Tibial artery (tissue), 4 donors: Measurements from ENCODE around the gene SLC50A1.

ENCODE experiments used
- DNase-seq, 2 donors: peaks; one replicate each; pipeline ENCODE4 v3.0.0-alpha.2; 2019
- H3K27ac ChIP-seq, 2 donors: fragments of 200-600 bp; sonication (generic) in 1 of 2; 1 replicate in 1 of 2; 2 replicates in 1 of 2; pipeline ENCODE4 v1.5.1; 2018 to 2019; ENCODE audit warnings: mild to moderate bottlenecking in 1 of 2
- H3K27me3 ChIP-seq, 2 donors: fragments of 200-600 bp; sonication (generic) in 1 of 2; one replicate each; pipeline versions ENCODE4 v1.5.1 to v1.6.0; 2016 to 2019
- H3K36me3 ChIP-seq, 3 donors: fragments of 200-600 bp; sonication (generic) in 2 of 3; one replicate each; pipeline ENCODE4 v1.5.1; 2016 to 2019; ENCODE audit warnings: mild to moderate bottlenecking in 2 of 3
- H3K4me1 ChIP-seq, 4 donors: fragments of 200-600 bp; sonication (generic) in 2 of 4; 1 replicate in 3 of 4; 2 replicates in 1 of 4; pipeline ENCODE4 v1.5.1; 2016 to 2019
- H3K4me3 ChIP-seq, 2 donors: fragments of 200-600 bp; sonication (generic) in 1 of 2; 1 replicate in 1 of 2; 2 replicates in 1 of 2; pipeline ENCODE4 v1.5.1; 2018 to 2019; ENCODE audit warnings: mild to moderate bottlenecking in 2 of 2
- H3K9me3 ChIP-seq, 3 donors: fragments of 200-600 bp; sonication (generic) in 1 of 3; one replicate each; pipeline ENCODE4 v1.5.1; 2016 to 2019
- CTCF ChIP-seq, 2 experiments: fragments of 200-600 bp in 1 of 2; fragments of 450-650 bp in 1 of 2; IDR thresholded peaks; one replicate each; pipeline ENCODE4 v1.5.1; 2017 to 2019; ENCODE audit warnings: antibody characterized with exemption in 2 of 2, mild to moderate bottlenecking in 1 of 2, moderate library complexity in 1 of 2
- intact Hi-C: fragments of 100-400 bp; cut with DNase I; formaldehyde crosslinking; loops from one replicate; pipeline ENCODE4 v1.15.0; 2023; ENCODE audit warnings: low total_unique reads

Gene SLC50A1

GRCh38 chr1:155183775-155184221, 48.1 kb downstream of the SLC50A1 start:
- Histone ChIP-seq H3K4me3 (no peak overlapping the region), H3K9me3 (no peaks in the 10 kb centered on the region), H3K4me1 (peaks cover 0 to 22% (median 0%) of the 10 kb centered on the region in 4 donors), H3K27ac (no peak overlapping the region), H3K27me3 (no peaks in the 10 kb centered on the region), H3K36me3 (no peaks in the 10 kb centered on the region)
- no peak for DNase-seq
- no peak for TF ChIP-seq CTCF (IDR thresholded peaks at IDR 0.05)
- intact Hi-C loops, result no loop called here

- no peaks in the 10 kb centered on the region for H3K36me3 ChIP-seq
- intact Hi-C loops, result no loop called here
- no peak overlapping the region for H3K4me3 ChIP-seq
- DNase-seq, result no peak
- H3K27me3 ChIP-seq, result no peaks in the 10 kb centered on the region
- peaks cover 0 to 21% (median 0%) of the 10 kb centered on the region in 4 donors for H3K4me1 ChIP-seq
- H3K27ac ChIP-seq, result no peak overlapping the region
- no peaks in the 10 kb centered on the region for H3K9me3 ChIP-seq
- TF ChIP-seq CTCF (IDR thresholded peaks at IDR 0.05), result no peak
These were observed 48.7 kb downstream of the SLC50A1 start for GRCh38 chr1:155184351-155184811.

- Histone ChIP-seq H3K36me3 (no peaks in the 10 kb centered on the region), H3K9me3 (no peaks in the 10 kb centered on the region), H3K4me1 (peaks cover 0 to 21% (median 0%) of the 10 kb centered on the region in 4 donors), H3K27ac (no peak overlapping the region), H3K4me3 (no peak overlapping the region), H3K27me3 (no peaks in the 10 kb centered on the region)
- no peak for DNase-seq
- TF ChIP-seq CTCF (IDR thresholded peaks at IDR 0.05), result no peak
- intact Hi-C loops, result no loop called here
These were observed 49.5 kb downstream of the SLC50A1 start for GRCh38 chr1:155184835-155185782.

GRCh38 chr1:155185783-155186066, 50.1 kb downstream of the SLC50A1 start:
- Histone ChIP-seq H3K4me1 (peaks cover 0 to 21% (median 0%) of the 10 kb centered on the region in 4 donors), H3K27me3 (no peaks in the 10 kb centered on the region), H3K27ac (no peak overlapping the region), H3K4me3 (no peak overlapping the region), H3K36me3 (no peaks in the 10 kb centered on the region), H3K9me3 (no peaks in the 10 kb centered on the region)
- TF ChIP-seq CTCF (IDR thresholded peaks at IDR 0.05), result no peak
- intact Hi-C loops, result no loop called here
- no peak for DNase-seq

- Histone ChIP-seq H3K9me3 (no peaks in the 10 kb centered on the region), H3K4me1 (peaks cover 0 to 21% (median 0%) of the 10 kb centered on the region in 4 donors), H3K27ac (no peak overlapping the region), H3K36me3 (no peaks in the 10 kb centered on the region), H3K27me3 (no peaks in the 10 kb centered on the region), H3K4me3 (no peak overlapping the region)
- intact Hi-C loops, result no loop called here
- no peak for TF ChIP-seq CTCF (IDR thresholded peaks at IDR 0.05)
- no peak for DNase-seq
These were observed 50.6 kb downstream of the SLC50A1 start for GRCh38 chr1:155186067-155186793.
